Ascending aorta (tissue), 2 donors: Measurements from ENCODE around the gene CROT. TPM values are rescaled to one million over a fixed set of nuclear protein-coding genes. Genes with fewer than 3 reads are reported as not detected.

Experiments
- DNase-seq, 2 donors: peaks; one replicate each; pipeline ENCODE4 v3.0.0-alpha.2; 2019; ENCODE audit warnings: low spot score in 2 of 2
- H3K27ac ChIP-seq, 2 donors: fragments of 200-600 bp; sonication (generic); one replicate each; pipeline ENCODE4 v1.5.1; 2016 to 2017; ENCODE audit warnings: mild to moderate bottlenecking in 1 of 2
- H3K27me3 ChIP-seq: fragments of 200-600 bp; sonication (generic); one replicate; pipeline ENCODE4 v1.5.1; 2017
- H3K36me3 ChIP-seq, 2 donors: fragments of 200-600 bp; sonication (generic); one replicate each; pipeline ENCODE4 v1.5.1; 2016
- H3K4me1 ChIP-seq, 2 donors: fragments of 200-600 bp; sonication (generic); one replicate each; pipeline ENCODE4 v1.5.1; 2016 to 2017; ENCODE audit warnings: mild to moderate bottlenecking in 1 of 2
- H3K4me3 ChIP-seq, 2 donors: fragments of 200-600 bp; sonication (generic); one replicate each; pipeline ENCODE4 v1.5.1; 2016 to 2017; ENCODE audit warnings: mild to moderate bottlenecking in 1 of 2
- H3K9me3 ChIP-seq, 2 donors: fragments of 200-600 bp; sonication (generic); one replicate each; pipeline ENCODE4 v1.5.1; 2016
- CTCF ChIP-seq, 3 experiments: fragments of 200-600 bp in 2 of 3; fragments of 450-650 bp in 1 of 3; sonication (generic) in 2 of 3; IDR thresholded peaks; one replicate each; pipeline ENCODE4 v1.5.1; 2016 to 2019; ENCODE audit warnings: antibody characterized with exemption in 3 of 3, mild to moderate bottlenecking in 1 of 3, moderate library complexity in 1 of 3
- intact Hi-C: fragments of 100-400 bp; cut with DNase I; formaldehyde crosslinking; loops from one replicate; pipeline ENCODE4 v1.15.1; 2023
- total RNA-seq: library from RNA; depleted of rRNA; stranded (reverse); fragments of >200 nt; gene quantifications from one replicate; pipeline ENCODE4 v1.1.0, GENCODE V29; 2016

The CROT gene
- total RNA-seq, 1 donor from 2014 or later = 3.0 TPM

- intact Hi-C loops = no loop called here
- no peak overlapping the region for H3K27ac ChIP-seq
- no peak overlapping the region for H3K4me3 ChIP-seq
- H3K36me3 ChIP-seq = peaks cover 3 to 34% of the 10 kb centered on the region in 2 donors
- no peak for DNase-seq
- no peaks in the 10 kb centered on the region for H3K9me3 ChIP-seq
- no peaks in the 10 kb centered on the region for H3K4me1 ChIP-seq
- no peak for TF ChIP-seq CTCF (IDR thresholded peaks at IDR 0.05)
- no peaks in the 10 kb centered on the region for H3K27me3 ChIP-seq
Measured at GRCh38 chr7:87336136-87336535, 9.3 kb upstream of the CROT start.

- intact Hi-C loops = no loop called here
- no peaks in the 10 kb centered on the region for H3K4me1 ChIP-seq
- no peak overlapping the region for H3K27ac ChIP-seq
- H3K36me3 ChIP-seq = peaks cover 5 to 34% of the 10 kb centered on the region in 2 donors
- no peak for DNase-seq
- no peaks in the 10 kb centered on the region for H3K27me3 ChIP-seq
- TF ChIP-seq CTCF (IDR thresholded peaks at IDR 0.05) = no peak
- no peak overlapping the region for H3K4me3 ChIP-seq
- no peaks in the 10 kb centered on the region for H3K9me3 ChIP-seq
Measured at GRCh38 chr7:87337331-87337730, 8.1 kb upstream of the CROT start.

- Histone ChIP-seq H3K9me3 (no peaks in the 10 kb centered on the region), H3K27me3 (no peaks in the 10 kb centered on the region), H3K27ac (no peak overlapping the region), H3K4me1 (peaks cover 0 to 7% of the 10 kb centered on the region in 2 donors), H3K36me3 (peaks cover 5 to 31% of the 10 kb centered on the region in 2 donors), H3K4me3 (no peak overlapping the region)
- no peak for TF ChIP-seq CTCF (IDR thresholded peaks at IDR 0.05)
- DNase-seq = no peak
- intact Hi-C loops = no loop called here
Measured at GRCh38 chr7:87339373-87339897, 6.0 kb upstream of the CROT start.

- peaks cover 5 to 14% of the 10 kb centered on the region in 2 donors for H3K36me3 ChIP-seq
- DNase-seq = no peak
- no peak for TF ChIP-seq CTCF (IDR thresholded peaks at IDR 0.05)
- H3K4me3 ChIP-seq = no peak overlapping the region
- peaks cover 0 to 10% of the 10 kb centered on the region in 2 donors for H3K4me1 ChIP-seq
- no peaks in the 10 kb centered on the region for H3K27me3 ChIP-seq
- intact Hi-C loops = loop anchor here (10.0 kb wide), 3 partner anchors 287 to 873 kb away; partner anchors contain the start of gene ELAPOR2
- no peak overlapping the region for H3K27ac ChIP-seq
- H3K9me3 ChIP-seq = no peaks in the 10 kb centered on the region
Measured at GRCh38 chr7:87341441-87341840, 4.0 kb upstream of the CROT start.

- Histone ChIP-seq H3K27me3 (no peaks in the 10 kb centered on the region), H3K4me1 (peaks cover 0 to 11% of the 10 kb centered on the region in 2 donors), H3K36me3 (peaks cover 5 to 13% of the 10 kb centered on the region in 2 donors), H3K4me3 (no peak overlapping the region), H3K9me3 (no peaks in the 10 kb centered on the region), H3K27ac (peak overlapping the region in 1 of 2 donors; percentile 83)
- no peak for DNase-seq
- intact Hi-C loops = loop anchor here (10.0 kb wide), 3 partner anchors 287 to 873 kb away; partner anchors contain the start of gene ELAPOR2
- no peak for TF ChIP-seq CTCF (IDR thresholded peaks at IDR 0.05)
Measured at GRCh38 chr7:87342231-87342630, 3.2 kb upstream of the CROT start.
